Omental fat pad (tissue), 4 donors: ENCODE results near the gene PLCG2. TPM values are rescaled to one million over a fixed set of nuclear protein-coding genes. Genes with fewer than 3 reads are reported as not detected.
"Not testable (repeated sequence)": the region's sequence is repeated elsewhere in the genome, so short reads cannot be mapped to it uniquely, and the experiment has no call there.

Source experiments
- ATAC-seq: fragments of 150-250 bp; one replicate; pipeline ENCODE4 v1.9.1; 2016; ENCODE audit warnings: mild to moderate bottlenecking, moderate library complexity; ENCODE audit not compliant: low FRiP score
- DNase-seq: peaks from one replicate; pipeline ENCODE4 v3.0.0-alpha.2; 2019; ENCODE audit warnings: low spot score
- total RNA-seq, 4 donors: library from RNA; depleted of rRNA; stranded (reverse); fragments of >200 nt; gene quantifications; one replicate each; pipeline ENCODE4 v1.1.0, GENCODE V29; 2016
- TF ChIP-seq, protein P1 (sequence below), 3 donors: fragments of 450-650 bp; IDR thresholded peaks; one replicate each; pipeline ENCODE4 v1.5.1; 2016 to 2017; ENCODE audit warnings: antibody characterized with exemption in 3 of 3, mild to moderate bottlenecking in 3 of 3, moderate library complexity in 2 of 3

Gene PLCG2
- total RNA-seq, 4 donors from 2014 or later: 8.3 to 59.6 (median 19.9) TPM

DNA sequence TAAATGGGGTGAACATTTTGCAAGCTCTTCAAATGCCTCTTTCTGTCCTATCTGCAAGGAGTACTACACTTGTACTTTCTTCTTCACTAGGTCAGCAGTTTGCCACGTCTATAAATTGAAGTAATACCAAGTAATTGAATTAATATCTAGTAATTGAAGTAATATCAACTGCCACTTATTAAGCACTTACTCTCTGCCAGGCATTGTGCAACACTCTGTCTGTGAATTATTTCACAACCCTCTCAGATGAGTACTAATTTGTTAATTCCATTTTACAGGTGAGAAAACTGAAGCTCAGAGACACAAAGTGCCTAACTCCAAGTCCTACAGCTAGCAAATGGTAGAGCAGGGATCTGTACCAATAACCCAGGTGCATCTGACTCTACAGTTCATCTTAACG, 228.1 kb downstream of the PLCG2 start:
- TF ChIP-seq, protein P1, sequence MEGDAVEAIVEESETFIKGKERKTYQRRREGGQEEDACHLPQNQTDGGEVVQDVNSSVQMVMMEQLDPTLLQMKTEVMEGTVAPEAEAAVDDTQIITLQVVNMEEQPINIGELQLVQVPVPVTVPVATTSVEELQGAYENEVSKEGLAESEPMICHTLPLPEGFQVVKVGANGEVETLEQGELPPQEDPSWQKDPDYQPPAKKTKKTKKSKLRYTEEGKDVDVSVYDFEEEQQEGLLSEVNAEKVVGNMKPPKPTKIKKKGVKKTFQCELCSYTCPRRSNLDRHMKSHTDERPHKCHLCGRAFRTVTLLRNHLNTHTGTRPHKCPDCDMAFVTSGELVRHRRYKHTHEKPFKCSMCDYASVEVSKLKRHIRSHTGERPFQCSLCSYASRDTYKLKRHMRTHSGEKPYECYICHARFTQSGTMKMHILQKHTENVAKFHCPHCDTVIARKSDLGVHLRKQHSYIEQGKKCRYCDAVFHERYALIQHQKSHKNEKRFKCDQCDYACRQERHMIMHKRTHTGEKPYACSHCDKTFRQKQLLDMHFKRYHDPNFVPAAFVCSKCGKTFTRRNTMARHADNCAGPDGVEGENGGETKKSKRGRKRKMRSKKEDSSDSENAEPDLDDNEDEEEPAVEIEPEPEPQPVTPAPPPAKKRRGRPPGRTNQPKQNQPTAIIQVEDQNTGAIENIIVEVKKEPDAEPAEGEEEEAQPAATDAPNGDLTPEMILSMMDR (IDR thresholded peaks at IDR 0.05): no peak
- ATAC-seq (no peak), DNase-seq (no peak)

DNA sequence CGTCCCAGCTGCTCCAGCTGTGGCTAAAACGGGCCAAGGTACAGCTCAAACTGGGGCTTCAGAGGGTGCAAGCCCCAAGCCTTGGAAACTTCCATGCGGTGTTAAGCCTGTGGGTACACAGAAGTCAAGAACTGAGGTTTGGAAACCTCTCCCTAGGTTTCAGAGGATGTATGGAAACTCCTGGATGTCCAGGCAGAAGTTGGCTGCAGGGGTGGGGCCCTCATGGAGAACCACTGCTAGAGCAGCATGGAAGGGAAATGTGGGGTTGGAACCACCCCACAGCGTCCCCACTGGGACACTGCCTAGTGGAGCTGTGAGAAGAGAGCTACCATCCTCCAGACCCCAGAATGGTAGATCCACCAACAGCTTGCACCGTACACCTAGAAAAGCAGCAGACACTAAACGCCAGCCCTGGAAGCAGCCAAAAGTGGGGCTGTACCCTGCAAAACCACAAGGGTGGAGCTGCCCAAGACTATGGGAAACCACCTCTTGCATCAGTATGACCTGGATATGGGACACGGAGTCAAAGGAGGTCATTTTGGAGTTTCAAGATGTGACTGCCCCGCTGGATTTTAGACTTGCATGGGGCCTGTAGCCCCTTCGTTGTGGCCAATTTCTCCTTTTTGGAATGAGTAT, 230.0 kb downstream of the PLCG2 start:
- ATAC-seq: no peak
- TF ChIP-seq, protein P1 (IDR thresholded peaks at IDR 0.05): no peak
- no peak for DNase-seq

DNA sequence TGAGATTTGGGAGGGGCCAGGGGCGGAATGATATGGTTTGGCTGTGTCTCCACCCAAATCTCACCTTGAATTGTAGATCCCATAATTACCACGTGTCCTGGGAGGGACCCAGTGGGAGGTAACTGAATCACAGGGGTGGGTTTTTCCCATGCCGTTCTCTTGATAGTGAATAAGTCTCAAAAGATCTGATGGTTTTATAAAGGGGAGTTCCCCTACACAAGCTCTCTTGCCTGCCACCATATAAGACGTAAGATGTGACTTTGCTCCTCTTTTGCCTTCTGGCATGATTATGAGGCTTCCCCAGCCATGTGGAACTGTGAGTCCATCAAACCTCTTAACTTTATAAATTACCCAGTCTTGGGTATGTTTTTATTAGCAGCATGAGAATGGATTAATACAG, 230.7 kb downstream of the PLCG2 start:
- ATAC-seq, DNase-seq: not testable (repeated sequence)

DNA sequence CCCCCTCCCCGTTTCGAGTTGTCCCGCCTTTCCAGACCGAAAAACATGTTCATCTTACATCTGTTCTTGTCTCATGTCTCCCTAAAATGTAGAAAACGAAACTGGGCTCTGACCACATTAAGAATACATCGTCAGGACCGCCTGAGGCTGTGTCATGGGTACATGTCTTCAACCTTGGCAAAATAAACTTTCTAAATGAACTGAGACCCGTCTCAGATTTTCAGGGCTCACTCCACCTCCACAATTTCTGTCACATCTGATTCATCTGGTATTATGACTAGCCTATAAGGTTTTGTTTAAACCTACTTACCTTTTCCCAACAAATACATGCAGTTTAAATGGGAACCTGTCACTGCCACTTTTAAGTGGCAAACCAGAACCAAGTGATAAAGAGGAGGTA, 231.6 kb downstream of the PLCG2 start:
- TF ChIP-seq, protein P1 (IDR thresholded peaks at IDR 0.05): no peak
- DNase-seq (no peak), ATAC-seq (no peak)

DNA sequence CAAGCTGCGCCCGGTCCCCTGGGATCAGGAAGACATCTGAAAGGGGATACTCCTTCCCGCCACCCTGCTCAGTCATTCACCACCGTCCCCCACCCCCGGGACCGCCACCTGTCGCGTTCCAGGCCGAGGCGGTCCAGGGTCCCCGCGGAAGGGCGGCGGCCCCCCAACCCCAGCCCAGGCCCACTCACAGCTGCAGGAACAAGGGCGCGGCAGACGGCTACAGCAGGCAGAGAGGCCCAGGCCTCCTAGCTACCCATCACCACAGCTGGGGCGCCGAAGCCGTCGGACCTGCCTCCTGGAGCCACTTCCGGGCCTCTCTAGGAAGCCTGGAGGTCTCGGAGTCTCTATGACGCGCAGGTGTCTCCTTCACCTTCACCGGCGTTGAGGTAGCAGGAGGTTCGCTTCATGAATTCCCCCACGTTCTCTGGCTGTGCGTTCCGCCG, 232.1 kb downstream of the PLCG2 start, which contains the start of gene SDR42E1:
SDR42E1 (minus strand) TSS at position 272 of the 443 bp plus-strand sequence. CDS start 10,612 bp downstream, outside the sequence.
- TF ChIP-seq, protein P1 (IDR thresholded peaks at IDR 0.05): no peak
- no peak for DNase-seq
- ATAC-seq: peak; percentile 45

Other genes with a start within 250 kb of the PLCG2 start
- 1 to 10 TPM; 1.8 to 3.3 (median 2.1) TPM for gene SDR42E1, start 232.2 kb downstream of the PLCG2 start, total RNA-seq